GM13976 (cell line): ENCODE results near the gene RASL11A.
"Not testable (repeated sequence)": the region's sequence is repeated elsewhere in the genome, so short reads cannot be mapped to it uniquely, and the experiment has no call there.

ENCODE experiments used
- DNase-seq: peaks from one replicate; pipeline ENCODE4 v3.0.0; 2012; ENCODE audit warnings: low spot score
- CTCF ChIP-seq: IDR thresholded peaks from 2 replicates; pipeline ENCODE4 v1.5.1; 2012; ENCODE audit warnings: borderline replicate concordance, mild to moderate bottlenecking; ENCODE audit not compliant: insufficient read depth; ENCODE audit errors: extremely low read depth, missing control alignments, control extremely low read depth
- in situ Hi-C: fragments of 300-500 bp; cut with MboI; formaldehyde crosslinking; loops from one replicate; pipeline ENCODE4 v1.12.0; 2022; ENCODE audit warnings: low sequenced_read_pairs, mixed read lengths, inconsistent platforms; ENCODE audit not compliant: unreplicated experiment

Gene RASL11A

GRCh38 chr13:27310946-27311345 lies 40.3 kb downstream of the RASL11A start:
- in situ Hi-C loops = no loop called here

GRCh38 chr13:27311518-27312210 lies 41.0 kb downstream of the RASL11A start:
- DNase-seq = no peak
- TF ChIP-seq CTCF = no peak
- in situ Hi-C loops = no loop called here

More at GRCh38 chr13:27310946-27311345, 40.3 kb downstream of the RASL11A start:
- TF ChIP-seq CTCF = no peak
- no peak for DNase-seq

GRCh38 chr13:27313770-27314169 lies 43.1 kb downstream of the RASL11A start:
- DNase-seq = no peak
- in situ Hi-C loops = no loop called here
- no peak for TF ChIP-seq CTCF

GRCh38 chr13:27319404-27319803 lies 48.8 kb downstream of the RASL11A start:
- DNase-seq = no peak
- TF ChIP-seq CTCF = no peak
- in situ Hi-C loops = no loop called here

GRCh38 chr13:27321468-27322431 lies 51.1 kb downstream of the RASL11A start:
- no peak for DNase-seq
- no peak for TF ChIP-seq CTCF
- in situ Hi-C loops = no loop called here

GRCh38 chr13:27322443-27322842 lies 51.8 kb downstream of the RASL11A start:
- in situ Hi-C loops, DNase-seq: not testable (repeated sequence)
